Measurements from ENCODE around the gene CCDC80.

CCDC80 gene

DNA sequence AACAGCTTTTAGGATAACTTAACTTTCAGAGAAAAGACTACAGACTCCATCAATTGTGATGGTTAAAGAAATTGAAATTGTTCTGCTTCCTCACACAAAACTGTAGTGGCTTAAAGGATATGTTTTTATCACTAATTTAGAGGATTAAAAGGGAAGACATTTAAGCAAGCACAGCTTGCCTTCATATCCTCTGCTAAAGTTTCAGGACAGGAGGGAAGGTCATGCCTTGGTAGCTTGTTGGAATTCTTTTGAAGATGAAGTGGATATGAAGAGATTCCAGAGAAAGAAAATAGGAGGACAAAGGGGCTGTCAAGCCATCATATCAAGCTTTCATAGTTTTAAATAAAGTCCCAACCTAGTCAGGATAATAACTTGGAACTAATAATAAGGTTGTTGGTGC, 33.1 kb downstream of the CCDC80 start:
- ChIA-PET CTCF (interaction anchor here (0.6 kb wide), 1 partner anchor 209 kb away, joined by 3 read pairs; no protein-coding TSS in a partner anchor), POLR2A (ENCODE audit: low non-redundant PET) (no interaction called here)
- H3K27ac ChIP-seq: no peak overlapping the region
- TF ChIP-seq, protein P1, sequence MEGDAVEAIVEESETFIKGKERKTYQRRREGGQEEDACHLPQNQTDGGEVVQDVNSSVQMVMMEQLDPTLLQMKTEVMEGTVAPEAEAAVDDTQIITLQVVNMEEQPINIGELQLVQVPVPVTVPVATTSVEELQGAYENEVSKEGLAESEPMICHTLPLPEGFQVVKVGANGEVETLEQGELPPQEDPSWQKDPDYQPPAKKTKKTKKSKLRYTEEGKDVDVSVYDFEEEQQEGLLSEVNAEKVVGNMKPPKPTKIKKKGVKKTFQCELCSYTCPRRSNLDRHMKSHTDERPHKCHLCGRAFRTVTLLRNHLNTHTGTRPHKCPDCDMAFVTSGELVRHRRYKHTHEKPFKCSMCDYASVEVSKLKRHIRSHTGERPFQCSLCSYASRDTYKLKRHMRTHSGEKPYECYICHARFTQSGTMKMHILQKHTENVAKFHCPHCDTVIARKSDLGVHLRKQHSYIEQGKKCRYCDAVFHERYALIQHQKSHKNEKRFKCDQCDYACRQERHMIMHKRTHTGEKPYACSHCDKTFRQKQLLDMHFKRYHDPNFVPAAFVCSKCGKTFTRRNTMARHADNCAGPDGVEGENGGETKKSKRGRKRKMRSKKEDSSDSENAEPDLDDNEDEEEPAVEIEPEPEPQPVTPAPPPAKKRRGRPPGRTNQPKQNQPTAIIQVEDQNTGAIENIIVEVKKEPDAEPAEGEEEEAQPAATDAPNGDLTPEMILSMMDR (conservative IDR thresholded peaks at IDR 0.05; ENCODE audit: low read depth): no peak
- DNase-seq (ENCODE audit: low spot score): no peak

DNA sequence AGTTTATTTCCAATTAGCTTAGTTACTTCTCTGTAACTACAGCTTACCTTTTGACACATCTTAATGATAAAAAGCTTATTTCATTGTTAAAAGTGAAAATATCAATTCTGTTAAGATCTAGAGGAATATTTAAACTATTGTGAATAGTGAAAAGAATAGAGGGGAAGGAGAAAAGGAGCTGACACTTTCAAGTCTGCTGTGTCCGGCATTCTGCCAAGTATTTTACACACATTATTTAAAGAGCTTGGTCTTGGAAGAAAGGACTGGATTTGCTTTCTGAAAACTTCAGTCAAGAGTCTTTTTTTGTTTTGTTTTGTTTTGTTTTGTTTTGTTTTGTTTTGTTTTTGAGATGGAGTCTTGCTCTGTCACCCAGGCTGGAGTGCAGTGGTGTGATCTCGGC, 34.8 kb downstream of the CCDC80 start:
- no peak for DNase-seq (ENCODE audit: low spot score)
- no peak overlapping the region for H3K27ac ChIP-seq
- TF ChIP-seq, protein P1 (conservative IDR thresholded peaks at IDR 0.05; ENCODE audit: low read depth): no peak
- CTCF ChIA-PET: interaction anchor here (0.7 kb wide), 1 partner anchor 24 kb away, joined by 4 read pairs; no protein-coding TSS in a partner anchor
- POLR2A ChIA-PET (ENCODE audit: low non-redundant PET): no interaction called here

DNA sequence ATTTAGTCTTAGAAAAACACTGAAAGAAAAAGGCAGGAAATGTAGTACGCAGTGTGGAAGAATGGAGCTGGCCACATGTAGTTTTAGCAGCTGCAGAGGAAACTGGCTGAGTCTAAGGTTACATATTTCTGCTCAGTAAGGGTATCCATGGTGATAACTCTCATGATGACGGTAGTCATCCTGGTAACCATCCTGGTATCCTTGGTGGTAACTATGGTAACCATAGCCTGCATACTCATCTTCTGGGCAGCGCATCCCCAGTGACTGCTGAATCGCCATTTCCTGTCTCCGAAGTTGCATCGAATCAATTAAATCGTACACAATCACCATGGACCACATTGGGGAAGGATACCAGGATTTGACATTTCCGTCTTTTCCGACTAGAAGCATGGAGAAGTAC, 35.7 kb downstream of the CCDC80 start:
- TF ChIP-seq, protein P1 (conservative IDR thresholded peaks at IDR 0.05; ENCODE audit: low read depth): no peak
- no peak overlapping the region for H3K27ac ChIP-seq
- ChIA-PET POLR2A (ENCODE audit: low non-redundant PET) (no interaction called here), CTCF (no interaction called here)
- DNase-seq (ENCODE audit: low spot score): no peak

GRCh38 chr3:112604536-112604935, 36.4 kb downstream of the CCDC80 start:
- ChIA-PET CTCF (no interaction called here), POLR2A (ENCODE audit: low non-redundant PET) (no interaction called here)
- DNase-seq (ENCODE audit: low spot score): no peak
- H3K27ac ChIP-seq: no peak overlapping the region
- TF ChIP-seq, protein P1 (conservative IDR thresholded peaks at IDR 0.05; ENCODE audit: low read depth): no peak

GRCh38 chr3:112602217-112602838, 38.6 kb downstream of the CCDC80 start:
- TF ChIP-seq, protein P1 (conservative IDR thresholded peaks at IDR 0.05; ENCODE audit: low read depth): no peak
- ChIA-PET CTCF (interaction anchor here (0.8 kb wide), 1 partner anchor 12 kb away, joined by 3 read pairs; no protein-coding TSS in a partner anchor), POLR2A (ENCODE audit: low non-redundant PET) (no interaction called here)
- no peak overlapping the region for H3K27ac ChIP-seq
- no peak for DNase-seq (ENCODE audit: low spot score)

GRCh38 chr3:112598731-112599130, 42.2 kb downstream of the CCDC80 start:
- ChIA-PET POLR2A (ENCODE audit: low non-redundant PET) (no interaction called here), CTCF (no interaction called here)
- H3K27ac ChIP-seq: no peak overlapping the region
- no peak for DNase-seq (ENCODE audit: low spot score)
- TF ChIP-seq, protein P1 (conservative IDR thresholded peaks at IDR 0.05; ENCODE audit: low read depth): no peak
